DMS153 (cell line): ENCODE results near the gene TAF12.
A peak's percentile ranks its signal among the peaks of the same experiment; 100 is the strongest.
"Not testable (repeated sequence)": the region's sequence is repeated elsewhere in the genome, so short reads cannot be mapped to it uniquely, and the experiment has no call there.

Experiments
- DNase-seq: peaks from one replicate; lab custom pipeline; 2025; lab: John Stamatoyannopoulos, UW

The TAF12 gene

DNA sequence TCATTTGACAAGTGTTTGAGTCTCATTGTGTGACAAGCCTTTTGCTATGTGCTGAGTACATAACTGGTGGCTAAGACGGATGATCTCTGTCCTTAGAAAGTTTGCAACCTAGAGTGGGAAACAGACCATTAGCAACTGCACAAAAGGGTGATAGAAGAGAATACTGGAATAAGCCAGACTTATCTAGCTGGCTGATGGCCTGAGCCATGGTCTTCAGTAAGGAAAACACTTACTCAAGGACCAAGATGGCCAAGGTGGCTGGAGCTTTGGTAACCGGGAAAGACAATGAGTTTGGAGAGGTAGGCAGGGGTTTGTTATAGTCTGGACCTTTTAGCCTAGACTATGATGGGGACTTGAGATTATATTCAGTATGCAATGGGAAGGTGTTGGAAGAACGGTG is 1.6 kb upstream of the TAF12 start:
- DNase-seq: no peak

- no peak for DNase-seq
Observed at GRCh38 chr1:28642056-28642846, 616 bp downstream of the TAF12 start.

GRCh38 chr1:28640766-28641165 is 2.1 kb downstream of the TAF12 start:
- DNase-seq: no peak

GRCh38 chr1:28632560-28632959 is 10.3 kb downstream of the TAF12 start:
- no peak for DNase-seq

DNA sequence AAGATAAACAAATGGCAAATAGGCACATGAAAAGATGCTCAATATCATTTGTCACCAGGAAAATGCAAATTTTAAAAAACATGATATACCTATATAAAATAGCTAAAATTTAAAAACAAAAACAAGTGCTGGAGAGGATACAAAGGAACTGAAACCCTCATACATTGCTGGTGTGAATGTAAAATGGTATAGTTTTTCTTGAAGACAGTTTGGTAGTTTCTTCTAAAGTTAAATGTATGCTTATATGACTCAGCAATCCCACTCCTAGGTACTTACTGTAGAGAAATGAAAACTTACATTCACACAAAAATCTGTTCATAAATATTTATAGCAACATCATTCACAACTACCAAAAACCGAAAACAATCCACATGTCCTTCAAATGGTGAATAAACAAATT is 11.2 kb downstream of the TAF12 start:
- no peak for DNase-seq

DNA sequence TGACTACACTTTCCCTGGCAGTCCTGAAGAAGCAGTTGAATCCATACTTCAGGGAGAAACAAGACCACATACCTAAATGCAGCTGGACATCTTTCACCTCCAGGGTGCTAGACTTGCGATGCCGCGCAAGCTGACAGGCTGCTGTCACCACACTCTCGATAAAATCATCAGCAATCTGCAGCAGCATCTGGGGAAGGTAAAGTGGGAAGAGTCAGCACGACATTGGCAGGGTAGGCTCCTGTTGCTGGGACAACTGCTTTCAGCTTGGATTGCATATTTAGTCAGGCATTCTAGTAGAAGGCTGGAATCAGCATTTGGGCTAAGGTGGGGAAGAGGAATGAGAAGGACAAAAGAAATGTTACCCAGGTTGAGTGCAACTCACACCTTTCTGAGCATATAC is 29.7 kb downstream of the TAF12 start:
- no peak for DNase-seq

- no peak for DNase-seq
Observed at GRCh38 chr1:28606771-28607170, 36.1 kb downstream of the TAF12 start.

DNA sequence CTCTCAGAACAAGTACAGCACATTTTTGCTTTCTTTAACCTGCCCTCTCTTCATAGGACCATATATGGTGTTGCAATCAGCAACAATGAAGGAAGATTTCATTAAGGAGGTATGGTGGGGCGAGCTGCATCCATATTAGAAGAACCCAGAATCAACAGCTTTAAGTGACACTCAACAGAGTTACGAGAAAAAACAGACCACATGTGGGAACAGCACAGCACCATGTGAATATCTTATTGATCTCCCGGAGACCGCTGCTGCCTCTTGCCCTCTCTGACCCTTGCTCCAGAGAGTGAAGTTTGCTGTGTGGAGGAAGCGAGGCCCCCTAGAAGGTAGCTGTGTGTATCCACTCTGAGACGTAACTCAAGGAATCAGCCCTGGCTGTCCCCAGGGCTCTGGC is 37.9 kb downstream of the TAF12 start:
- no peak for DNase-seq

DNA sequence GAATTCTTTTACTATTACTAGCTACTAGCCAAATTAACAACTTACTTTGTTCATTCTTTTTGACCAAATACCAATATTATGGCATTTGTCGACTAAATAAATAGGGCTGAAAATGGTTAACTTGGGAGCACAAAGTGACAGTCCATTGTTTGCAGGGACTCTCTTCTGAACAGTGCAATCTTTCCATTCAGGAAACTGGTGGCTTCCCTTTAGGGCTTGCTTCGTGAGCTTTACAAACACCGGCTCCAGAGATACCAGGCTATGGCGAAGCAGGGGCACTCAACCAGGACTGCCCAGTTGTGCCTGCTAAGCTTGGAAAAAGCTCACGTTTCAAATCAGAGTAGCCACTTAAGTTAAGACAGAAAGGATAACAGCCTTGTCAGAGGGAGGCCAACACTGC is 38.5 kb downstream of the TAF12 start:
- no peak for DNase-seq

DNA sequence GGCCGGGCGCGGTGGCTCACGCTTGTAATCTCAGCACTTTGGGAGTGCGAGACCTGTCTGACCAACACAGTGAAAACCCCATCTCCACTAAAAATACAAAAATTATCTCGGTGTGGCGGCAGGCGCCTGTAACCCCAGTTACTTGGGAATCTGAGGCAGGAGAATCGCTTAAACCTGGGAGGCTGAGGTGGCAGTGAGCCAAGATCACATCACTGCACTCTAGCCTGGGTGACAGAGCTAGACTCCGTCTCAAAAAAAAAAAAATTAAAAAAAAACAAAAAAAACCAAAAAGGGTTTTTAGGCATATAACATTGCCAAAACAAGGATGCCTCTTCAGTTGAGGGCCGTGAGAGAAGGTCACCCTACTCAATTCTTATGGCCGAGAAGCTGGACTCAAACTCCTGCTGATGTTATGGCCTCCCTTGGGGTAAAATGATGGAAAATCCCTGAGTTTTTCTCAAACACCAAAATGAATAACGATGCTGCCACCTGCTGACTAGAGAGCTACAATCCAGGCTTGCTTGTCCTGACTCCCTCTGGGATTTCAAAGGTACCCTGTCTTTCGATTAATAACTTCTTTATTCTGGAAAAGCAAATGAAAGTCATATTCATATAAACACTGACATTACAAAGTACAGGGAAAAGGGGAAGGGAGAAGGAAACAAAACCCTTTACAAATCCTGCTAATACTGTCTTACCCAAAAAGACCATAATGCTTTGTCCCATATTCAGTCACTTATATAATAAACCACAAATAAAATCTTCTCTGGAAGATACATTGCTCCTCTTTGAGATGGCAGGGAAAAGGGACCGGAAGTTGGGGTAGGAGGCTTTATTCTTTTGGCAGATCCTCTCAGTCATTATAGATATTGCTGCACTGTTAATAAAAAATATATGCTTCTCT is 40.1 kb downstream of the TAF12 start:
- peak; percentile 20 for DNase-seq

DNA sequence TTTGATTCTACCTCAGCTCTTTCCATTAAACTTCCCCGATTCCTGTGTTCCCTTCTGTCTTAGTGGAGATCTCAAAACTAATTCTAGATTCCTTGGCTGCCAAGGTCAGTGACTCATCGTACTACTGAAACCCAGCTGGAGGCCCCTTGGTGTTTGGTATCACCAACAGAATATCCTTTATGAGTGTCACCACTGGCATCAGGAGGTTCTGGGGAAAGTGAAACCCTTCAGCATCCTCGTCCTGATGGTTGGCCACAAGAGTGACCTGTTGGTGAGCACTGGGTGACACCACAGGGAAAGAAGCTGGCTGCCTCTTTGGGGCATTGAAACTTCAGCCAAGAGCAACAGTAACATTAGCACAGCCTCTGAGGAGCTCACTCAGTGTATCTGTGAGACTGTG is 41.2 kb downstream of the TAF12 start:
- no peak for DNase-seq

- not testable (repeated sequence) for DNase-seq
Observed at GRCh38 chr1:28596276-28596675, 46.6 kb downstream of the TAF12 start.

GRCh38 chr1:28595412-28596191 is 47.3 kb downstream of the TAF12 start:
- DNase-seq: no peak

GRCh38 chr1:28594686-28595411 is 48.0 kb downstream of the TAF12 start:
- not testable (repeated sequence) for DNase-seq

DNA sequence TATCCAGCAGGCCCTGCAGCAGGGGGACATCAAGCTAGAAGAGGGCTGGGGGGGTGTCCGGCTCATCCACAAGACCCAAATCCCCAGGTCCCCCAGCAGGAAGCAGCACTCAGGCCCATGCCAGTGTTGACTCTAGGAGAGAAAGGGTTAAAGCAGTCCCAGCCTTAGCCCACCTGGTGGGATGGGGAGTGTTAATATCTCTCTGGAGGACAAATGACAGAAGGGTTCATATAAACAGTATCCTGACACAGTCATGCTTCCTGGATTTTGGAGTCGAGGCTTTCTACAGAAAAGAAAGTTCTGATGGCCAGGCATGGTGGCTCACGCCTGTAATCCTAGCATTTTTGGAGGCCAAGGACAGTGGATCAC is 48.9 kb downstream of the TAF12 start:
- not testable (repeated sequence) for DNase-seq

DNA sequence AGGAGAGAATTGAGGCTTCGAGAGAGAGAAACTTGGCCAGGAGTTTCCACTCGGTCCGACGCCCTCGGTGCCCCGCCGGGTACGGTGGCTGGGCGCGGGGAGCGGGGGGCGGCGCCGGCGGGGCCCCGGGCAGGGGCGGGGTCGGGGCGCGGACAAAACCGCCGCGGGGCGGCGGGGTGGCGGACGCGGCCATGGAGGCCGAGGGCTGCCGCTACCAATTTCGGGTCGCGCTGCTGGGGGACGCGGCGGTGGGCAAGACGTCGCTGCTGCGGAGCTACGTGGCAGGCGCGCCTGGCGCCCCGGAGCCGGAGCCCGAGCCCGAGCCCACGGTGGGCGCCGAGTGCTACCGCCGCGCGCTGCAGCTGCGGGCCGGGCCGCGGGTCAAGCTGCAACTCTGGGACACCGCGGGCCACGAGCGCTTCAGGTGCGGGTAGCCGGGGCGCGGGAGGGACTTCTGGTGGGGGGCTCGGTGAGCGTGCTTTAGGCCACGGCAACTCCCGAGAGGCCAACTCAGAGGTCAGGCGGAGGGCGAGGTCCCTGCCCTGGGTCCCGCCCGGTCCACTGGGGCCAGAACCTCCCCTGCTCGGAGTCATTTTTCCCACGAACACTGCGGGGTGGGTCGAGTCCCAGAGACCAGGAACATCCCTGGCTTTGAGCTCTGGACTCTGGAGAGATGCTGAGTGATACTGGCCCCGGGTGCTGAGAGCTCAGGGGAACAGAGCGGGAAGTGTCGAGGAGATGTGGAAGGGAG is 50.4 kb downstream of the TAF12 start:
- DNase-seq: no peak

- DNase-seq: no peak
Observed at GRCh38 chr1:28591708-28592320, 51.1 kb downstream of the TAF12 start, which contains the start of gene RAB42. Gene RAB42 (plus strand): TSS chr1:28592265. CDS start chr1:28592512, 247 bp downstream.

- not testable (repeated sequence) for DNase-seq
Observed at GRCh38 chr1:28586585-28587391, 56.1 kb downstream of the TAF12 start.

- peak; percentile 48 for DNase-seq
Observed at GRCh38 chr1:28582248-28582615, 60.6 kb downstream of the TAF12 start.
